K562 (cell line): Measurements from ENCODE around the gene LRRC4. TPM values are rescaled to one million over a fixed set of nuclear protein-coding genes. Genes with fewer than 3 reads are reported as not detected.

Experiments used
- ATAC-seq: fragments of 200-7000 bp; cut with Tn5 transposase; 3 replicates; pipeline ENCODE4 v1.9.1; 2020; ENCODE audit warnings: moderate library complexity
- BruUV-seq: library from RNA; stranded (reverse); fragments of 400-500 nt; replicated peaks from 2 replicates; lab custom pipeline; 2021; lab: Mats Ljungman, UMichigan
- CTCF ChIA-PET: fragments of 300-600 bp; formaldehyde crosslinking; extraction: SDS; loops from one replicate; lab custom pipeline; 2021; ENCODE audit warnings: low intra/inter-chr PET ratio; lab: Yijun Ruan, JAX
- POLR2A ChIA-PET: fragments of 300-600, 350-650 bp; sonication (Branson Sonifier 250); formaldehyde crosslinking; extraction: SDS; loops from one replicate; lab custom pipeline; 2021; ENCODE audit warnings: antibody characterized with exemption, inconsistent platforms; lab: Yijun Ruan, JAX
- DNase-seq, 4 experiments: peaks; one replicate each; pipeline versions ENCODE4 v3.0.0 to v3.0.0-alpha.2; 2011 to 2018; ENCODE audit warnings: low spot score in 3 of 4, mixed read lengths in 3 of 4; ENCODE audit errors: extremely low read depth in 1 of 4
- FAIRE-seq: peaks from 2 replicates; lab custom pipeline; 2011; peaks lifted over from hg19 to GRCh38; lab: Jason Lieb, UNC
- H2AFZ ChIP-seq: 2 replicates; pipeline ENCODE4 v1.6.0; 2011; ENCODE audit warnings: low read depth, low read length, control low read depth, inconsistent platforms
- H3K27ac ChIP-seq: fragments of 200-600 bp; 3 replicates; pipeline ENCODE4 v1.8.0; 2011; ENCODE audit warnings: low read depth, mild to moderate bottlenecking, control low read depth, inconsistent platforms, low read length, moderate library complexity, mixed read lengths; ENCODE audit errors: extremely low read depth
- H3K27me3 ChIP-seq, 2 experiments: fragments of 300-600 bp in 1 of 2; 2 replicates in 1 of 2; 3 replicates in 1 of 2; pipeline versions ENCODE4 v1.6.0 to v1.8.0; 2011; ENCODE audit warnings: inconsistent platforms in 2 of 2, low read length in 2 of 2, mild to moderate bottlenecking in 1 of 2, mixed read lengths in 1 of 2, moderate library complexity in 1 of 2; ENCODE audit not compliant: control insufficient read depth in 2 of 2, insufficient read depth in 2 of 2
- H3K36me3 ChIP-seq: fragments of 300-600 bp; 3 replicates; pipeline ENCODE4 v1.8.0; 2011; ENCODE audit warnings: mild to moderate bottlenecking, low read length, inconsistent platforms; ENCODE audit not compliant: control insufficient read depth, insufficient read depth
- H3K4me1 ChIP-seq, 2 experiments: fragments of 200-600 bp in 1 of 2; replicated peaks in 1 of 2; 2 replicates in 1 of 2; 3 replicates in 1 of 2; pipeline versions ENCODE4 v1.5.1 to v1.8.0; 2011; ENCODE audit warnings: inconsistent platforms in 2 of 2, low read length in 2 of 2, mild to moderate bottlenecking in 1 of 2, mixed read lengths in 1 of 2, moderate library complexity in 1 of 2; ENCODE audit not compliant: control insufficient read depth in 2 of 2, insufficient read depth in 2 of 2
- H3K4me2 ChIP-seq: 2 replicates; pipeline ENCODE4 v1.6.1; 2011; ENCODE audit warnings: low read length, control low read depth, inconsistent platforms, mixed read lengths; ENCODE audit not compliant: insufficient read depth
- H3K4me3 ChIP-seq: fragments of 200-600 bp; sonication (generic), shearing (Covaris generic); 2 replicates; pipeline ENCODE4 v1.5.1; 2016; ENCODE audit warnings: control low read depth, inconsistent platforms
- H3K79me2 ChIP-seq: fragments of 200-600 bp; 3 replicates; pipeline ENCODE4 v1.8.0; 2011; ENCODE audit warnings: low read length, inconsistent platforms; ENCODE audit not compliant: control insufficient read depth, insufficient read depth
- H3K9ac ChIP-seq, 2 experiments: 2 replicates each; pipeline versions ENCODE4 v1.6.0 to v1.6.1; 2011; ENCODE audit warnings: low read depth in 2 of 2, low read length in 2 of 2, control low read depth in 1 of 2, inconsistent platforms in 1 of 2, mild to moderate bottlenecking in 1 of 2, mixed read lengths in 1 of 2; ENCODE audit not compliant: insufficient read depth in 1 of 2
- H3K9me1 ChIP-seq: one replicate; pipeline ENCODE4 v1.6.0; 2011; ENCODE audit warnings: inconsistent platforms, mild to moderate bottlenecking, low read length, moderate library complexity; ENCODE audit not compliant: control insufficient read depth, insufficient read depth
- H3K9me3 ChIP-seq: replicated peaks from 2 replicates; pipeline ENCODE4 v1.5.1; 2011; ENCODE audit warnings: low read depth, low read length, inconsistent platforms; ENCODE audit not compliant: control insufficient read depth, insufficient read depth
- H4K20me1 ChIP-seq: replicated peaks from 2 replicates; pipeline ENCODE4 v1.6.1; 2011; ENCODE audit warnings: low read length, inconsistent platforms, mixed read lengths; ENCODE audit not compliant: control insufficient read depth, insufficient read depth
- ARHGAP35 ChIP-seq: fragments of 450-650 bp; IDR thresholded peaks from 2 replicates; pipeline ENCODE4 v1.6.1; 2018; ENCODE audit not compliant: partially characterized antibody
- CREBBP ChIP-seq: IDR thresholded peaks from one replicate; pipeline ENCODE4 v1.6.1; 2012; ENCODE audit warnings: low read depth, mild to moderate bottlenecking, control low read depth, inconsistent platforms, low read length
- HMG20A ChIP-seq: fragments of 450-650 bp; formaldehyde crosslinking; conservative IDR thresholded peaks from 2 replicates; pipeline ENCODE4 v1.4.0; 2020; ENCODE audit warnings: mild to moderate bottlenecking, mixed read lengths
- HNRNPLL ChIP-seq: fragments of 200-400 bp; formaldehyde crosslinking; IDR thresholded peaks from 2 replicates; pipeline ENCODE4 v1.6.1; 2017; ENCODE audit warnings: low read length, low read depth, mild to moderate bottlenecking; ENCODE audit not compliant: poor library complexity, severe bottlenecking
- NFE2 ChIP-seq: IDR thresholded peaks from 2 replicates; pipeline ENCODE4 v1.6.1; 2014; ENCODE audit warnings: antibody characterized with exemption, low read depth
- PHB2 ChIP-seq: fragments of 450-650 bp; IDR thresholded peaks from 2 replicates; pipeline ENCODE4 v1.6.1; 2017; ENCODE audit warnings: low read depth
- TAF9B ChIP-seq: fragments of 450-650 bp; IDR thresholded peaks from 2 replicates; pipeline ENCODE4 v1.6.1; 2018; ENCODE audit warnings: mild to moderate bottlenecking; ENCODE audit not compliant: partially characterized antibody
- ZNF140 ChIP-seq: fragments of 250-450 bp; sonication (Bioruptor Pico); IDR thresholded peaks from 2 replicates; pipeline ENCODE4 v1.8.0; 2021; ENCODE audit warnings: moderate library complexity, mild to moderate bottlenecking, inconsistent platforms
- ZNF77 ChIP-seq: fragments of 250-450 bp; sonication (Bioruptor Pico); IDR thresholded peaks from 2 replicates; pipeline ENCODE4 v1.5.0; 2020
- WGBS: fragments of 100-300 bp; shearing (Covaris generic); methylation state at CpG from one replicate; pipeline ENCODE4 v1.1.6; 2016; ENCODE audit warnings: low coverage, mixed read lengths; ENCODE audit not compliant: insufficient coverage; ENCODE audit errors: missing lambda C conversion rate; 5-methylcytosine and 5-hydroxymethylcytosine counted together
- in situ Hi-C: fragments of 300-500 bp; cut with MboI; formaldehyde crosslinking; loops from 4 replicates; pipeline ENCODE4 v1.15.0; 2018; ENCODE audit warnings: inconsistent platforms, mixed read lengths
- intact Hi-C: fragments of 100-400 bp; cut with micrococcal nuclease; formaldehyde crosslinking; loops from 2 replicates; pipeline ENCODE4 v1.14.2; 2022
- polyA plus RNA-seq, 8 experiments: library from polyadenylated mRNA; depleted of rRNA in 4 of 8; stranded (reverse) in 5 of 8; unstranded in 3 of 8; fragments of >200 nt; fragmentation: Nextera tagmentation in 2 of 8; fragmentation: Illumina TruSeq in 1 of 8; extraction: Ambion mirVana in 2 of 8; extraction: Trizol in 1 of 8; gene quantifications; 2 replicates each; pipeline versions ENCODE4 v1.2.1 to v1.2.3, GENCODE V29; 2011 to 2014; ENCODE audit warnings: inconsistent platforms in 1 of 8, missing spikeins in 1 of 8
- total RNA-seq, 7 experiments: library from RNA; depleted of rRNA in 6 of 7; stranded (reverse); fragments of >200 nt in 6 of 7; fragmentation: Illumina TruSeq in 2 of 7; extraction: Trizol in 2 of 7; gene quantifications; 2 replicates each; pipeline versions ENCODE4 v1.2.1 to v1.2.3, GENCODE V29; 2011 to 2021; ENCODE audit warnings: low replicate concordance in 1 of 7
- TF ChIP-seq, protein P1 (sequence below): fragments of 450-650 bp; IDR thresholded peaks from 2 replicates; pipeline ENCODE4 v1.6.1; 2016; ENCODE audit warnings: low read depth, mild to moderate bottlenecking, moderate library complexity
- TF ChIP-seq, protein P2 (sequence below): fragments of 450-650 bp; IDR thresholded peaks from 2 replicates; pipeline ENCODE4 v1.7.1; 2018; ENCODE audit warnings: mild to moderate bottlenecking, low read depth; ENCODE audit not compliant: partially characterized antibody
- TF ChIP-seq, protein P3 (sequence below), 2 experiments: fragments of 450-650 bp in 1 of 2; sonication (generic) in 1 of 2; formaldehyde crosslinking in 1 of 2; IDR thresholded peaks in 1 of 2; conservative IDR thresholded peaks in 1 of 2; 2 replicates each; pipeline versions ENCODE4 v1.6.1 to v1.8.1; 2016 to 2023; ENCODE audit warnings: mild to moderate bottlenecking in 2 of 2, moderate library complexity in 2 of 2, inconsistent platforms in 1 of 2, missing genetic modification reagents in 1 of 2

The LRRC4 gene
- total and polyA plus RNA-seq, 9 of the 15 experiments (the other 6 are each of a cell fraction or from before 2014, with no cell fraction given): 0.04 to 0.11 TPM; not detected in 7

GRCh38 chr7:128017460-128017859, 13.8 kb downstream of the LRRC4 start:
- CTCF ChIA-PET: no interaction called here
- H2AFZ ChIP-seq: no peak overlapping the region
- no peak overlapping the region for H3K27ac ChIP-seq
- H3K4me3 ChIP-seq: no peak overlapping the region
- POLR2A ChIA-PET: interaction anchor here (1.4 to 1.5 kb wide), 2 partner anchors 19 to 34 kb away, joined by 4 read pairs; no protein-coding TSS in a partner anchor
- H3K9ac ChIP-seq: no peak overlapping the region
- BruUV-seq: no TSS peak
- intact Hi-C loops: no loop called here
- FAIRE-seq (no peak), DNase-seq (no peak), ATAC-seq (no peak)
- peaks cover 0 to 8% of the 10 kb centered on the region in 2 experiments; a peak in 3 of 5 replicates for H3K4me1 ChIP-seq
- H3K4me2 ChIP-seq: no peak overlapping the region
- peaks cover 72% of the 10 kb centered on the region for H3K36me3 ChIP-seq
- WGBS: 84% methylated on average over 6 of the region's 6 CpGs
- H3K9me1 ChIP-seq: peaks cover 7% of the 10 kb centered on the region
- no peak for TF ChIP-seq CREBBP
- TF ChIP-seq, protein P1, sequence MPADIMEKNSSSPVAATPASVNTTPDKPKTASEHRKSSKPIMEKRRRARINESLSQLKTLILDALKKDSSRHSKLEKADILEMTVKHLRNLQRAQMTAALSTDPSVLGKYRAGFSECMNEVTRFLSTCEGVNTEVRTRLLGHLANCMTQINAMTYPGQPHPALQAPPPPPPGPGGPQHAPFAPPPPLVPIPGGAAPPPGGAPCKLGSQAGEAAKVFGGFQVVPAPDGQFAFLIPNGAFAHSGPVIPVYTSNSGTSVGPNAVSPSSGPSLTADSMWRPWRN: no peak
- TF ChIP-seq HNRNPLL: peak; percentile 21
- TF ChIP-seq ZNF77: no peak
- H4K20me1 ChIP-seq: 0 out of 2 replicates have a peak, but pooled peaks cover 5% of the 10 kb centered on the region
- H3K79me2 ChIP-seq: no peaks in the 10 kb centered on the region
- no peaks in the 10 kb centered on the region for H3K27me3 ChIP-seq
- no peaks in the 10 kb centered on the region for H3K9me3 ChIP-seq
- in situ Hi-C loops: no loop called here

GRCh38 chr7:128014811-128015210, 16.4 kb downstream of the LRRC4 start:
- Histone ChIP-seq H3K4me3 (no peak overlapping the region), H2AFZ (no peak overlapping the region), H3K9me3 (no peaks in the 10 kb centered on the region), H3K9ac (0 out of 4 replicates have a peak overlapping the region, but pooled peaks of 1 of the 2 experiments have one; percentile 15), H3K4me2 (no peak overlapping the region), H3K9me1 (peaks cover 4% of the 10 kb centered on the region), H3K4me1 (no peaks in the 10 kb centered on the region; a peak in 1 of 5 replicates), H3K27ac (no peak overlapping the region), H3K27me3 (no peaks in the 10 kb centered on the region), H4K20me1 (0 out of 2 replicates have a peak, but pooled peaks cover 5% of the 10 kb centered on the region), H3K79me2 (no peaks in the 10 kb centered on the region), H3K36me3 (peaks cover 77% of the 10 kb centered on the region)
- in situ Hi-C loops: no loop called here
- ChIA-PET CTCF (interaction anchor here (0.6 kb wide), 1 partner anchor 948 kb away, joined by 3 read pairs; no protein-coding TSS in a partner anchor), POLR2A (interaction anchor here (0.7 to 1.5 kb wide), 4 partner anchors 11 to 28 kb away, joined by 3 to 5 read pairs (median 3); no protein-coding TSS in a partner anchor)
- BruUV-seq: no TSS peak
- no peak for FAIRE-seq
- WGBS: 96% methylated on average over 4 of the region's 4 CpGs
- TF ChIP-seq NFE2 (no peak), ARHGAP35 (no peak), HMG20A (CRISPR knock-in tag) (no peak), PHB2 (no peak), TAF9B (no peak), ZNF140 (CRISPR knock-in tag) (no peak)
- TF ChIP-seq, protein P2, sequence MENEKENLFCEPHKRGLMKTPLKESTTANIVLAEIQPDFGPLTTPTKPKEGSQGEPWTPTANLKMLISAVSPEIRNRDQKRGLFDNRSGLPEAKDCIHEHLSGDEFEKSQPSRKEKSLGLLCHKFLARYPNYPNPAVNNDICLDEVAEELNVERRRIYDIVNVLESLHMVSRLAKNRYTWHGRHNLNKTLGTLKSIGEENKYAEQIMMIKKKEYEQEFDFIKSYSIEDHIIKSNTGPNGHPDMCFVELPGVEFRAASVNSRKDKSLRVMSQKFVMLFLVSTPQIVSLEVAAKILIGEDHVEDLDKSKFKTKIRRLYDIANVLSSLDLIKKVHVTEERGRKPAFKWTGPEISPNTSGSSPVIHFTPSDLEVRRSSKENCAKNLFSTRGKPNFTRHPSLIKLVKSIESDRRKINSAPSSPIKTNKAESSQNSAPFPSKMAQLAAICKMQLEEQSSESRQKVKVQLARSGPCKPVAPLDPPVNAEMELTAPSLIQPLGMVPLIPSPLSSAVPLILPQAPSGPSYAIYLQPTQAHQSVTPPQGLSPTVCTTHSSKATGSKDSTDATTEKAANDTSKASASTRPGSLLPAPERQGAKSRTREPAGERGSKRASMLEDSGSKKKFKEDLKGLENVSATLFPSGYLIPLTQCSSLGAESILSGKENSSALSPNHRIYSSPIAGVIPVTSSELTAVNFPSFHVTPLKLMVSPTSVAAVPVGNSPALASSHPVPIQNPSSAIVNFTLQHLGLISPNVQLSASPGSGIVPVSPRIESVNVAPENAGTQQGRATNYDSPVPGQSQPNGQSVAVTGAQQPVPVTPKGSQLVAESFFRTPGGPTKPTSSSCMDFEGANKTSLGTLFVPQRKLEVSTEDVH: no peak
- TF ChIP-seq, protein P3, sequence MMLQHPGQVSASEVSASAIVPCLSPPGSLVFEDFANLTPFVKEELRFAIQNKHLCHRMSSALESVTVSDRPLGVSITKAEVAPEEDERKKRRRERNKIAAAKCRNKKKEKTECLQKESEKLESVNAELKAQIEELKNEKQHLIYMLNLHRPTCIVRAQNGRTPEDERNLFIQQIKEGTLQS (IDR thresholded peaks at IDR 0.05): no peak
- TF ChIP-seq, protein P3 (CRISPR knock-in tag; conservative IDR thresholded peaks at IDR 0.05): no peak
- no peak for ATAC-seq
- intact Hi-C loops: no loop called here
- DNase-seq: no peak
